GM19239 (cell line): Measurements from ENCODE around the gene SYNE1.
"Not testable (repeated sequence)": the region's sequence is repeated elsewhere in the genome, so short reads cannot be mapped to it uniquely, and the experiment has no call there.

Experiments used
- DNase-seq: peaks from one replicate; pipeline ENCODE4 v3.0.0; 2011; ENCODE audit warnings: low spot score; ENCODE audit not compliant: insufficient read length
- FAIRE-seq: peaks from 2 replicates; lab custom pipeline; 2011; peaks lifted over from hg19 to GRCh38; lab: Jason Lieb, UNC

SYNE1 gene

DNA sequence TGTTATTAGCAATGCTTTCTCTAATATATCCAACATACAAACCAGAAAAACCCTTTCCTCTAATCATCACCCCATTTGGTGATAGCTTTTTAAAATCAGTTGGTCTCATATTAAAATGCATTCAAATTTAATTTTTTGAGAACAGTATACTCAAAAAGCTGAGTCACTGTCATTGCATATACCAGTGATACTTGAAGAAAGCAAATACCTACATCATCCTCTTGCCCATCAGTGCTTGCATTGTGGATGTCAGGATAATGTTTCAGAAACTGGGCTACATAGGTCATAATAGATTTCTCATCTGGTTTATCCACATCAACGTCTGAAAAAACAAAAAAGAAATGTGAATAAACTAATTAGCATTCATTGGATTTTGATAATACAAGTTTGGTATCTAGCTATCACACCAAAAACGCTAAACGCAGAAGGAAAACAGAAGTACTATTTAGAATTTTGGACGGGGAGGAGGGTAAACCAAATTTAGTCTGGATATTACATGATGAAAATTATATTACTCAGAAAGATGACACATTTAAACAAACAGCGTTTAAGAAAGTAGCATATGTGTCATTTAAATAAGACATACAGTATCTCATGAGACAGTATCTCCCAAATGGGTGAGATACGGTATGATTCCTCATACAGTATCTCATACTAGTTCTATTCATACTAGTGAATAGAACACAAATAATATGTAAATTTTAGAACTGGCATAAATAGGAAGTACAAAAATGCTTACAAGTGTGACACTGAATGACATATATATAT, 134.6 kb downstream of the SYNE1 start:
- no peak for FAIRE-seq
- DNase-seq: no peak

DNA sequence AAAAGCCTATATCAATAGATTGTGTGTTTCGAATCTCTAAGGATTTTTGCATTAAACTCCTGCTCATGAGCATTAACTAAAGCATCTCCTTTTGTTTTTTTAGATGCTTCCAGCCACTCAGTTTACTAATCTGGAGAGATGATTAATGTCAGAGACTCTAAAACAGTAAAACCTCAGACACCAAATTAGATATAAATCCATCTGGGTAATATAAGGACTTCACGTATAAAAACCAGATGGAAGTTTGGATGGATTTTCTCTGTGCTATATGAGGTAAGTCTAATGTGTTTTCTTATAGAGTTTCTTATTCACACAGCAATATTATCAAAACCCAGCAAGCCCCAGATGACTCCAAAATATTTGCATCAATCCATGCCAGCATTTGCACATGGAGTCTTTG, 137.2 kb downstream of the SYNE1 start:
- DNase-seq: no peak
- no peak for FAIRE-seq

DNA sequence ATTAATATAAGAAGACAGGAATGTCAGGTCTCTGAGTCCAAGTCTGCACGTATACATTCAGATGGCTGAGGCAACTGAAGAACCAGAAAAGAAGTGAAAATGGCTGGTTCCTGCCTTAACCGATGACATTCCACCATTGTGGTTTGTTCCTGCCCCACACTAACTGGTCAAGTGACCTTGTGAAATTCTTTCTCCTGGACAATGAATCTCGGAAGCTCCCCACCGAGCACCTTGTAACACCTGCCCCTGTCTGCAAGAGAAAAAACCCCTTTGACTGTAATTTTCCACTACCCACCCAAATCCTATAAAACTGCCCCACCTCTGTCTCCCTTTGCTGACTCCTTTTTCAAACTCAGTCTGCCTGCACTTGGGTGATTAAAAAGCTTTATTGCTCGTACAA, 140.4 kb downstream of the SYNE1 start:
- DNase-seq (no peak), FAIRE-seq (no peak)

DNA sequence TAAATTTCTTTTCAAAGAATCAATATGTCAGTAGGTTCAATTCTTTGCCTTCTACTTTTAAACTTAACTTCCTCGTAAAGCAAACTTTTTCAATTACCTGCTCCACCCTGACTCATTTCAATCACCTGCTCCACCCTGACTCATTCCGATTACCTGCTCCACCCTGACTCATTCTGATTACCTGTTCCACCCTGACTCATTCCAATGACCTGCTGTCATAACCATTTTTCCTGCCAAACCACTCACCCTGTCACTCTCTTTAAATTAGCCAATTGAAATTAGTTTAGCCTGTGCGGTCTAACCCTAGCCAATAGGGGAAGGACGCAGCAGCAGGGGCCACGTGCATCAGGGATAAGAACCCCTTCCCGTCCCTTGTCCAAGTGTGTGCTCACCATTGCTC, 141.7 kb downstream of the SYNE1 start:
- not testable (repeated sequence) for DNase-seq, FAIRE-seq

DNA sequence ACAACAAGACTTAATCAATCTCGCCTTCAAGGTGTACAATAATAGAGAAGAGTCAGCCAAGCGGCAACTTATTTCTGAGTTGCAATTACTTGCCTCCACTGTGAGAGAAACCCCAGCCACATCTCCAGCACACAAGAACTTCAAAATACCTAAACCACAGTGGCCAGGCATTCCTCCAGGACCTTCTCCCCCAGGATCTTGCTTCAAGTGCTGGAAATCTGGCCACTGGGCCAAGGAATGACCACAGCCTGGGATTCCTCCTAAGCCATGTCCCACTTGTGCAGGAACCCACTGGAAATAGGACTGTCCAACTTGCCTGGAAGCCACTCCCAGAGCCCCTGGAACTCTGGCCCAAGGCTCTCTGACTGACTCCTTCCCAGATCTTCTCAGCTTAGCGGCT, 144.9 kb downstream of the SYNE1 start:
- not testable (repeated sequence) for FAIRE-seq, DNase-seq

DNA sequence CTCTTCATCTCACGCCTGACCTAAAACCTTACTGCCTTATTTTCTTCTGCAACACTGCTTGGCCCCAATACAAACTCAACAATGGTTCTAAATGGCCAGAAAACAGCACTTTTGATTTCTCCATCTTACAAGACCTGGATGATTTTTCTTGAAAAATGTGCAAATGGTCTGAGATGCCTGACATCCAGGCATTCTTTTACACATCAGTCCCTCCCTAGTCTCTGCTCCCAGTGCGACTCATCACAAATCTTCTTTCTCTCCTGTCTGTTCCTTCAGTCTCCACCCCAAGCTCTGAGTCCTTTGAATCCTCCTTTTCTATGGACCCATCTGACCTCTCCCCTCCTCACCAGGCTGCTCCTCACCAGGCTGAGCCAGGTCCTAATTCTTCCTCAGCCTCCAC, 145.7 kb downstream of the SYNE1 start:
- DNase-seq, FAIRE-seq: not testable (repeated sequence)

DNA sequence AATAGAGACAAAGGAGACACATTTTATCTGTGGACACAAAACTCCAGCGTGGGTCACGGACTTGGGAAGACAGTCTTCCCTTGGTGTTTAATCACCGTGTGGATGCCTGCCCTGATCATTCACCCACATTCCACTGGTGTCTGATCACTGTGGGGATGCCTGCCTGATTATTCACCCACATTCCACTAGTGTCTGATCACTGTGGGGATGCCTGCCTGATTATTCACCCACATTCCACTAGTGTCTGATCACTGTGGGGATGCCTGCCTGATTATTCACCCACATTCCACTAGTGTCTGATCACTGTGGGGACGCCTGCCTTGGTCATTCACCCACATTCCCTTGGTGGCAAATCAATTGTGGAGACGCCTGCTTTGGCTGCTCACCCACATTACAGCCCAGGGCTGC, 146.2 kb downstream of the SYNE1 start:
- DNase-seq, FAIRE-seq: not testable (repeated sequence)

DNA sequence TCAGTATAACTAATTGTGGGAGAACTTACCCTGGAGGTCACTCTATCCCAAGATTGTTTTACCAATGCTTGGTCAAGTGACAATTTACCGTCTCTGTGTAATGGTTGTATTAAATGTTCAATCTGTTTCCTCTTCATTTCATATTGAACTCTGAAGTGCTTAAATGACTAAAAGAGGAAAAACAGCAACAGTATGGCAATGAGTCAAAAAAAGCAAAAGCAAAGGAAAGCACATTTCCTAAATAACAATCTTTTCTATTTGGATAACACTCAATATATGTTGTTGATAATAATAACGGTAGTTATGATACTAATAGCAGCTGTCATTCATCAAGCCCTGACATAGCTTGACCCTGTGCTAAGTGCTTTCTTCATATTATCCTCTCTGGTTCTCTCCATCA, 152.4 kb downstream of the SYNE1 start:
- DNase-seq: no peak
- no peak for FAIRE-seq

DNA sequence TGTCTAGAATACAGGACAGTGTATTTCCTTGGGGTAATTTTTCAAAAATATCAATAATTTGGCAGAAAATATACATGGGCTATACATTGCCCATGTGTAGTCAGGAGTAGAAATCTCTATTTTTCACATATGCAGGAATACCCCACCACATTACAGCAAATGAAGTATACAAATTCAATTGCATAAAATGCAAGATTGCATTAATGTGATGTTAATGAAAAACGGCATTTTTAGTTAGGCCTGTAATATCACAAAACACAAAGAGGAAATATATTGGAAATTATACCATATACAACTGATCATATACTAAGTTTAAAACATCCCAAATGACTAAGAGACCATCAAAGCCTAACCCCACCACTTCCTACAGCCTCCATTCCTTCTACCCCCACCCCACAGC, 154.9 kb downstream of the SYNE1 start:
- no peak for FAIRE-seq

DNA sequence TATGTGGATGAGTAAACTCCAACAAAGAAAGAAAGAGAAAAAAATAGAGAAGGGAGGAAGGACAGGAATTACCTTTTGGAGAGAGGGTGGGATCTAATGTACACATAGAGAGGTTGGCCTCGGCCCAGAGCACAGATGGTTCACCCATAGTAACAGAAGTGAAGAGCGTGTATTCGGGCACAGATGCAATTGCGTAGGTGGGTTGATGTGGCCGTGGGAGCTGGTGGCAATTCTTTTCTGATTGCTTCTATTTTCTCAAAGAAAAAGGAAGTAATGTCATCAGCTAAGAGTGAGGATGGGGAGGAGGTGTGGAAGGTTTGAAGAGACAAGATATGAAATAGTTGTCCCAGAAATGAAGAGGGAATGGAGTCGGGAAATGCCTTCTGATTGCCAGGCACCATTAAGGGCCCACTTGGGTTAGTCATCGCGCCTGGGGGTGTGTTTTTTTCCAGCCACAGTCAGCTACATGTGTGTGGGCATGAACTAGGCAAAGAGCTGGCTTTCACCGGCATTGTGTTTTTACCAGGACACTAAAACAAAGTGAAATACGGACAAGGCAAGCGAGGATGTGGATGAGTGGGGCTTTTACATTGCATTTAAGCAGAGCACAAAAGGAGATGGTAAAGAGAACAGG, 158.7 kb downstream of the SYNE1 start:
- FAIRE-seq: no peak
- DNase-seq: no peak

More for the DNA sequence above, 154.9 kb downstream of the SYNE1 start:
- DNase-seq: no peak

DNA sequence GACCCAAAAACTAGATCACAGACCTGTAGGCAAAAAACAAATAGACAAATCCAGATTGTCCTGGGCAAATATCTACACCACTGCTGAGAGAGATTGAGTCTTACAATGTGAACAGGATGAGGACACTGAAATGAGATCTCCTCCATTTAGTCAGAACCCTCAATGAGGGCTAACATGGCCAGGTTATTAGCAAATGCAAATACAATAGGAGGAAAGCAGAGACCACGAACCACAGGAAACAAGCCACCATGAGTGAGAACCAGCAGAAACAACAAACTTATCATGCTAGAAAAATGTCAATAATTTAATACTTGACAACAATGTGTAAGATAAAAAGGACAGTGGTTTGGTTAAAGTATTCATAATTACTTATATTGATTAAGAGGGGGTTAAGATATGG, 162.8 kb downstream of the SYNE1 start:
- no peak for DNase-seq
- FAIRE-seq: no peak

DNA sequence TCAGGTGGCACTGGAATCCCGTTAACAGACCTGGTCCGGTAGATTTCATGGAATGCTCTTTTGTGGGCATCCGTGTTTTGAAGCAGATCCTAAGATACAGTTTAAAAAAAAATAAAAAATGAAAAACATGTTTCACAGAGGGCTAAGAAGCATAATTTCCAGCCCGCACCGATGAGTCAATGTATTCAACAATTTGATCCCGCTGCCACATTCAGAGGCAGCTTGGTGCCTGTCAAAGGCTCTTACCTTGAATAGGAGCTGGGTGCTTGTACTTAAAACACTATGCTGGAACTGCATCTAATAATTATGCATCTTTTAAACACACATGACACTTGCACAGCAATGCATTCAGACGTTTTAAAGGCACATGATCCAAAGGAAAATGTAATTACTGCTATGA, 164.8 kb downstream of the SYNE1 start:
- FAIRE-seq (no peak), DNase-seq (no peak)

DNA sequence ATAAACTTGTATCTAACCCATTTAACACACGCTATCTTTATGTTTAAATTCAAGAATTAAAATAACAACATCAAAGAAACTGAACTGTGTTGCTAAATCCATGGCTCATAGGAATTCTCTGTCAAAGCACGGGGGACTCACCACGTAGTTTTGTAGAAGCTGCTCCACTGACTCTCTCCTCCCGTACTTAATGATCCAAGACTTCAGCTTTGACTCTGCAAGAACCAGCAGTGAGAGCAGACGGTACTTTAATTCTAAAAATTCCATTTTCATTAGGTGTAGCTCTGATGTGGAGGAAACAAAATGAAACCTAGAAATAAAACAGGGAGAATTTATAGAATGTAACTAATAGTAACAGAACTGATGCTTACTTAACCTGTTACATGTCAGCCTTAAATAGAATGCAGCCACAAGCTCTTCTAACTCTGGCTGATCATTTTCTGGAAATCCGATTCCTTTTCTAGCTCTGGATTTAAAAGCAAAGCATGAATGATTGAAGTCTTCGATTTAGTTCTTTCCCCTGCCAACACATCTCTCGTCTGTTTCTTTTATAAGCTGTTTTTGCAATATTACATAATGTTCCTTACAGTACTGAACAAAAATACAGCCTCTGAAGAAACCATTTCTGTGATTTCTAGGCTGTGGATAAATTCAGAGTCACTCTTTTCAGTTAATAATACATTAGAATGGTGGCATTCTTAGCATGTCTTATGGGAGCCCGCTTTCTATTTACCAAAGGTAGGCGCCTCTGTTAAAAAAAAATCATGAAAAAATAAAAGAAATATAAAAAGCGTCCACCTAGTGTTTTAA, 165.5 kb downstream of the SYNE1 start:
- FAIRE-seq (no peak), DNase-seq (no peak)

DNA sequence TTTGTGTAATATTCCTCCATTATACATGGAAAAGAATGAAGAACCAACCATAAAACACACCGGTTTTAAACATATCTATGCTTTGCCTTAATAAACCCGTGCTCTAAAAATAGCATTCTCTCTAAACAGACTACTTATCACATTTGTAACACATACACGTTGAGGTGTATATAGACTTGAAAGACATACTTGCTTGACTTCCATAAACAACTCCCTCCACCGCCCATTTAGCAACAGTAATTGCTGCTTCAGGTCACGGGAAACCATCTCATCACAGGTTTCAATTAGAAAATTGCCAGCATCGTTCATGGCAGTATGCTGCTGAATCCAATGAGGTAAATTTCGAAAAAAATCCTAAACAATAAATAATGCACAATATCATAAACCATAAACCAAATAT, 174.0 kb downstream of the SYNE1 start:
- FAIRE-seq: no peak
- no peak for DNase-seq

DNA sequence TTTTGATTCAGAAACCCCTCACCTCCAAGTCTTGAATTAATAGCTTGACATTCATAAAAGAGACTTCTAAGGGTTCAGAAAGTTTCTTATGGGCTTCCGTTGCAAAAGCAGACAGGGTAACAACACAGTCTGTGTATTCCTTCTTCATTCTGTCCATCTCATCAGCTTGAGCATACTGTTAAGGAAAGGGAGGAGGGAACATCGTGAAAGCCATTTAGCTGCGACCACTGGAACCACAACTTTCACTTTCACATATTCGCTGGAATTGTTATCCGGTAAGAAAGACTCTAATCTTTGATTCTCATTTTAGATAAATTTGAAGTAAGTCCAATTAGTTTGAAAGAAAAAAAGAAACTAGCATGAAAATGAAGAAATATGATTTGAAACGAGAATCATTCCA, 174.4 kb downstream of the SYNE1 start:
- FAIRE-seq (no peak), DNase-seq (no peak)

DNA sequence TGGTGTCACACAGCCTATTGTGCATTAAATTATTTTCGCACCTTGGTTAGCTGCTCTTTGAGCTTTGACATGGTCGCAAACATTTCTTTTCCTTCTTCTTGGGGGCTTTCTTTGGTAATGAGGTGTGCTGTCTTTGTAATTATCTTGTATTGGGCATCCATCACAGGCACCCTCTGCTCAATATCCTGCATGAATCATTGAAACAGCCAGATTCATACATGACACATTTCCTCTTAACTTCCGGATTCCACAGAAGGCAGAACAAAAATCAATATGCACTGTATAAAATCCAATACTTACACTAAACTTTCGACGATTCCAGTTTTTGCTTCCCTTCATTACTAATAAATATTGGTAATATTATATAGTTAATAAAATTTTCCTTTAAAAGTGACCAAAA, 175.6 kb downstream of the SYNE1 start:
- no peak for DNase-seq

DNA sequence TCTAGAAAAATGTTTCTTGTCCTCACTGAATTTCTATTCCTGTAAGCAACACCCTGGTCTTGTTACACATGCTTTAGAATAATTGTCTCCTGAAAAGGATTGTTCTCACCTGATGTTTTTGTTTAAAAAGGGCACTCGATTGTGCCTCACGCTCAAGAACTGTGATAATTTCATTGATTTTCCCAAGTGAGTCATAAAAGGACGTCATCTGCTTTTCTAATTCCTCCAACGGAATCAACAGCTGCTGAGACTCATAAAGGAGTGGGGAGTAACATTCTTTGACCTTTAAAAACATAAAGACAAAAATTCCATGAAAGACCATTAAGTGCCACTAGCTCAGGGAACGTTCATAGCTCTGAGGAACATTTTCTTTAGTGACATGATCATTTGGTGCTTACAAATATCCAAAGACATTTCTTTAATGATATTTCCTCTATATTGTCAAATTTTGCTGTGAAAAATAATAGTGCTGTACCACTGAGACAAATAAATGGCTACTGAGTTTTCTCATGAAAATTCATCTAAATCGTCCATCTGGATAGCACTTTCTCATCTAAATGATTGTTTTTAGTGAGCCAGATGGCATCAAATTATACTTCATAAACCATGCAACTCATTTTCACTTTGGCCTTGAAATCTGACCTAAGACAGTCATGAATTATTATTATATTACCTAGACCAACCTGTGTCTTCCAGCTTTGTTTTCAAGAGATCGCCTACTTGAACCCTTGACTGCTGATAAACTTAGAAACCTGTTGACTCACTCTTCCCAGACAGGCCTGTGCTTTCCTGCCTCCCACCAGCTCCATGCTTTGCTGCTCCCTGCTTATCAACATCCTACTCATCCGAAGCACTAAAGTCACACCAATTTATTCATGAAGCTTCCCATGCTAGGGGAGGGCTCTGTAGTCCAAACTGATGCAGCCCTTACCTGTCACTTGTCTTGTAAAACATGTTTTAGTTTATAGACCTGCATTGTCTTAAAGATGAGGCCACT, 178.2 kb downstream of the SYNE1 start:
- FAIRE-seq (no peak), DNase-seq (no peak)

More for the DNA sequence above, 175.6 kb downstream of the SYNE1 start:
- no peak for FAIRE-seq

DNA sequence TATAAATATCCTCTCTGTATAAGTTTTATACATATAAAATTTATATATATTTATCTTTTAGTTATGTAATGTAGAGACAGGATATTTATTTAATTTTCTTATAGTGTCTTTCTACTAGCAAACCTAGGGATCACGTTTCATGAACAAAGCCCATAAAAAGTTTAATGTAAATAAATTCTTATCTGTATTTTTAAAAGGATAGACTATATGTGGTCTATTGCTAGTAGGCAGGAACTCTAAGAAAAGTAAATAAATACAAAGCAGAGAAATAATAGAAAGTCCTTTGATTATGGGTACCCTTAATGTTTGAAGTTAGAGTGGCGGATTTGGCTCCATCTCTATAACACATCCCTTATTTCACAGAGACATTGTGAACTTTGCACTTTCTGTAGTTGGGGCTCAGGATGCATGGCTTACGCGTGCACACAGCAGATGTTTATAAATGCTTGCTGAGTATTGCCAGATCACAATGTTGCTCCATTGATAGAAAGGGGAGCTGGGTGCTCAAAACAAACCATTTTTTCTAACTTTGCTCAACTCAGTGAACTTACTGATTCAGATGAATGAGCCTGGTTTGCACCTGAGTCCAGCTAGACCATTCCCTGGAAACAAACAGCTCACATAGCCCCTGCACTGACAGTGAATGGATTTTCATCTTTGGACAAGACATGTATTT, 179.1 kb downstream of the SYNE1 start:
- no peak for FAIRE-seq

DNA sequence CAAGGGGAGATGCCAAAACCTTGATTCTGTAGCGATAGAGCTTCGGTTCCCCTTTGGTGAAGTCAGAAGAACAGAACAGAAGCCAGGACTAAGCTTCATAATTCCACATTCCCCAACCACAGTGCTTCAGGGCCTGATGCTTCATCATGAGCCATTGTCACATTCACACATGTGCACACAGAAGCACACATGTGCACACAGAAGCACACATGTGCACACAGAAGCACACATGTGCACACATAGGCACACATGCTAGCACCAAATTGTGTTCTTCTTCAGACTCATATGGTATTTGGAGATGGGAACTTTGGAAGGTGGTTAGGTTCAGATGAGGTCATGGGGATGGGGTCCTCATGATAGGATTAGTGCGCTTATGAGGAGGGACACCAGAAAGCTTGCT, 183.2 kb downstream of the SYNE1 start:
- DNase-seq (no peak), FAIRE-seq (no peak)

More for the DNA sequence above, 179.1 kb downstream of the SYNE1 start:
- no peak for DNase-seq
